NB4 (cell line): ENCODE measurements around the gene OSBPL2.

Experiments used
- POLR2A ChIP-seq: IDR thresholded peaks from 2 replicates; pipeline ENCODE4 v1.6.1; 2011; ENCODE audit warnings: mild to moderate bottlenecking; ENCODE audit not compliant: insufficient read length; ENCODE audit errors: extremely low read depth
- TF ChIP-seq, protein P1 (sequence below): IDR thresholded peaks from one replicate; pipeline ENCODE4 v1.5.1; 2012; ENCODE audit warnings: low read depth, low read length

DNA sequence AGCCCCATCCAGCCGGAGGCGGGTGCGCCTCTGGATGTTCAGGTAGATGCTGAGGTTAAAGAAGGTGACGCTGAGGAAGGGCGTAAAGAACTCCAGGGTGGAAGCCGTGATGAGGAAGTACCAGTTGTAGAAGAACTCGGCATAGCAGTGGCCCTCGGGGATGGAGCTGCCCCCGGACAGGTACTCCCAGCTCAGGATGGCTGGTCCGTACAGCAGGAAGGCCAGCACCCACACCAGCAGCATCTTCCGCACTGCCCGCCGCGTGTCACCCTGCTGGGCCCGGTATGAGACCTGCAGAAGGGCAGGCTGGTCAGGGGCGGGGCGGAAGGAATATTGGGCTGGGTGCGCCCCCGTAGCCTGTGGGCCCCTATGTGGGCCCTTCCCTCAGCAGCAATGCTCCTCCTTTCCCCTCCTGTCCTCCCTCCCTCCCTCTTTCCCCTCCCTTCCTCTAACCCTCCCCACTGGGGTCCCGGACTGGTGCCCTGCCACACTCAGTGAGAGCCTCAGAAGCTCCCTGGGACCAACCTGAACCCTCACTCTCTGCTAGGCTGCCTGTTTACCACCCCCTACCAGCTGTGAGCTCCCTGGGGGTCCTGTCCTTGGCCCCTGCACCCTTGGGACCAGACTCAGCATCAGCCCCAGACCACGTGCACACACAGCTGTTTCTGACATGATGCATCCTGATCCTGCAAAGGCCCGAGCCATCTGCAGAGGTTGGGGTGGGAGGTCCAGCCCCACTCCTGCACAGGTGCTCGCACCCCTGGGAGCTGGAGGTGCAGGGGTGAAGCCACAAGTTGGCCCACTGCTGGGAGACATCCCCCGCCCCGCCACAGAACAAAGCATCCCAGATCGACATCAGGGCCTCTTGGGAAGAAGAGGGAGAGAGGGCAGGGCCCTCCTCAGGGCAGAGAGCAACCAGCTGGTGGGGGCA is 21.4 kb upstream of the OSBPL2 start:
- TF ChIP-seq, protein P1, sequence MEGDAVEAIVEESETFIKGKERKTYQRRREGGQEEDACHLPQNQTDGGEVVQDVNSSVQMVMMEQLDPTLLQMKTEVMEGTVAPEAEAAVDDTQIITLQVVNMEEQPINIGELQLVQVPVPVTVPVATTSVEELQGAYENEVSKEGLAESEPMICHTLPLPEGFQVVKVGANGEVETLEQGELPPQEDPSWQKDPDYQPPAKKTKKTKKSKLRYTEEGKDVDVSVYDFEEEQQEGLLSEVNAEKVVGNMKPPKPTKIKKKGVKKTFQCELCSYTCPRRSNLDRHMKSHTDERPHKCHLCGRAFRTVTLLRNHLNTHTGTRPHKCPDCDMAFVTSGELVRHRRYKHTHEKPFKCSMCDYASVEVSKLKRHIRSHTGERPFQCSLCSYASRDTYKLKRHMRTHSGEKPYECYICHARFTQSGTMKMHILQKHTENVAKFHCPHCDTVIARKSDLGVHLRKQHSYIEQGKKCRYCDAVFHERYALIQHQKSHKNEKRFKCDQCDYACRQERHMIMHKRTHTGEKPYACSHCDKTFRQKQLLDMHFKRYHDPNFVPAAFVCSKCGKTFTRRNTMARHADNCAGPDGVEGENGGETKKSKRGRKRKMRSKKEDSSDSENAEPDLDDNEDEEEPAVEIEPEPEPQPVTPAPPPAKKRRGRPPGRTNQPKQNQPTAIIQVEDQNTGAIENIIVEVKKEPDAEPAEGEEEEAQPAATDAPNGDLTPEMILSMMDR, result no peak
- no peak for TF ChIP-seq POLR2A
